AML-193 (cell line): ENCODE measurements around the gene CALML6.

ENCODE experiments used
- DNase-seq, 2 experiments: peaks; one replicate each; lab custom pipeline; 2025; lab: John Stamatoyannopoulos, UW

CALML6 gene

GRCh38 chr1:1965546-1965945, 50.5 kb downstream of the CALML6 start:
- DNase-seq = no peak

GRCh38 chr1:1966071-1966740, 51.1 kb downstream of the CALML6 start:
- DNase-seq = no peak
